A549 (cell line): ENCODE data around the gene C4orf50. TPM values are rescaled to one million over a fixed set of nuclear protein-coding genes. Genes with fewer than 3 reads are reported as not detected.

Experiments
- ATAC-seq, 2 experiments: fragments of 200-7000 bp in 1 of 2; fragments of >200 bp in 1 of 2; cut with Nextera tagmentation in 1 of 2; cut with Tn5 transposase in 1 of 2; 3 replicates each; pipeline versions ENCODE4 v1.8.0 to v1.9.1; 2018 to 2020; ENCODE audit warnings: mild to moderate bottlenecking in 1 of 2, moderate library complexity in 1 of 2
- CTCF ChIA-PET: fragments of 300-600 bp; sonication (Branson Sonifier 250); formaldehyde crosslinking; extraction: SDS; loops from one replicate; lab custom pipeline; 2021; ENCODE audit warnings: antibody characterized with exemption, inconsistent platforms; lab: Yijun Ruan, JAX
- POLR2A ChIA-PET: fragments of 350-600 bp; formaldehyde crosslinking; extraction: SDS; loops from one replicate; lab custom pipeline; 2021; ENCODE audit warnings: antibody characterized with exemption, inconsistent platforms; lab: Yijun Ruan, JAX
- DNase-seq, 2 experiments: peaks; one replicate each; pipeline versions ENCODE4 v3.0.0 to v3.0.0-alpha.2; 2011 to 2016; ENCODE audit warnings: low read depth in 1 of 2, low spot score in 1 of 2
- FAIRE-seq: peaks from 2 replicates; lab custom pipeline; 2011; peaks lifted over from hg19 to GRCh38; lab: Jason Lieb, UNC
- H3K27ac ChIP-seq, 2 experiments: fragments of >200 bp; sonication (Bioruptor Twin); formaldehyde crosslinking; 3 replicates each; pipeline ENCODE4 v1.5.1; 2016 to 2017
- H3K4me1 ChIP-seq: fragments of >200 bp; sonication (Bioruptor Twin); formaldehyde crosslinking; 3 replicates; pipeline ENCODE4 v1.6.1; 2016
- H3K4me2 ChIP-seq: fragments of >200 bp; sonication (Bioruptor Twin); formaldehyde crosslinking; 3 replicates; pipeline ENCODE4 v1.6.1; 2016
- H3K4me3 ChIP-seq: fragments of >200 bp; sonication (Bioruptor Twin); formaldehyde crosslinking; 3 replicates; pipeline ENCODE4 v1.5.1; 2016
- H3K9me3 ChIP-seq: fragments of >200 bp; sonication (Bioruptor Twin); formaldehyde crosslinking; 3 replicates; pipeline ENCODE4 v1.6.1; 2016
- CBX2 ChIP-seq: fragments of 200-600 bp; sonication (generic); IDR thresholded peaks from 2 replicates; pipeline ENCODE4 v1.6.1; 2016; ENCODE audit warnings: low read depth, mild to moderate bottlenecking, borderline replicate concordance
- CBX8 ChIP-seq: fragments of 200-600 bp; sonication (generic); IDR thresholded peaks from 2 replicates; pipeline ENCODE4 v1.6.1; 2016
- CEBPB ChIP-seq, 2 experiments: fragments of >200 bp in 1 of 2; sonication (Bioruptor Twin) in 1 of 2; formaldehyde crosslinking in 1 of 2; IDR thresholded peaks; 2 replicates each; pipeline ENCODE4 v1.6.1; 2012 to 2016
- EP300 ChIP-seq, 2 experiments: fragments of >200 bp; sonication (Bioruptor Twin); formaldehyde crosslinking; IDR thresholded peaks; 2 replicates in 1 of 2; 3 replicates in 1 of 2; pipeline ENCODE4 v1.6.1; 2016 to 2017
- FOSB ChIP-seq: fragments of 250-450 bp; sonication (Bioruptor Pico); IDR thresholded peaks from 2 replicates; pipeline ENCODE4 v1.5.0; 2020; ENCODE audit warnings: mild to moderate bottlenecking, moderate library complexity
- HEYL ChIP-seq: fragments of 250-450 bp; sonication (Bioruptor Pico); IDR thresholded peaks from 2 replicates; pipeline ENCODE4 v1.8.0; 2021; ENCODE audit warnings: mild to moderate bottlenecking, moderate library complexity
- HMGXB4 ChIP-seq: fragments of 250-450 bp; sonication (Bioruptor Pico); IDR thresholded peaks from 2 replicates; pipeline ENCODE4 v1.5.0; 2021; ENCODE audit warnings: mild to moderate bottlenecking, moderate library complexity, borderline replicate concordance
- HOXA7 ChIP-seq: fragments of 250-450 bp; sonication (Bioruptor Pico); IDR thresholded peaks from 2 replicates; pipeline ENCODE4 v1.5.0; 2020; ENCODE audit warnings: mild to moderate bottlenecking, moderate library complexity
- JUN ChIP-seq, 2 experiments: fragments of >200 bp; sonication (Bioruptor Twin); formaldehyde crosslinking; IDR thresholded peaks; 2 replicates in 1 of 2; 3 replicates in 1 of 2; pipeline ENCODE4 v1.6.1; 2016 to 2017
- JUNB ChIP-seq: fragments of >200 bp; sonication (Bioruptor Twin); formaldehyde crosslinking; IDR thresholded peaks from 2 replicates; pipeline ENCODE4 v1.6.1; 2016
- NPAS2 ChIP-seq: fragments of 250-450 bp; sonication (Bioruptor Pico); IDR thresholded peaks from 2 replicates; pipeline ENCODE4 v1.8.0; 2022; ENCODE audit warnings: mild to moderate bottlenecking, moderate library complexity, borderline replicate concordance
- NR3C1 ChIP-seq: fragments of >200 bp; sonication (Bioruptor Twin); formaldehyde crosslinking; IDR thresholded peaks from 3 replicates; pipeline ENCODE4 v1.6.1; 2017
- POLR2A ChIP-seq: IDR thresholded peaks from 2 replicates; pipeline ENCODE4 v1.6.1; 2012; ENCODE audit warnings: mild to moderate bottlenecking, low read length
- RAD21 ChIP-seq, 2 experiments: fragments of >200 bp in 1 of 2; sonication (Bioruptor Twin) in 1 of 2; formaldehyde crosslinking in 1 of 2; IDR thresholded peaks in 1 of 2; conservative IDR thresholded peaks in 1 of 2; 2 replicates in 1 of 2; 3 replicates in 1 of 2; pipeline ENCODE4 v1.6.1; 2012 to 2018; ENCODE audit warnings: inconsistent platforms in 1 of 2
- RCOR1 ChIP-seq: fragments of 150-350 bp; IDR thresholded peaks from 2 replicates; pipeline ENCODE4 v1.6.1; 2014; ENCODE audit warnings: antibody characterized with exemption, low read length, low read depth
- RNF2 ChIP-seq: fragments of 200-600 bp; sonication (generic); IDR thresholded peaks from 2 replicates; pipeline ENCODE4 v1.6.1; 2016; ENCODE audit warnings: low read depth, mild to moderate bottlenecking, antibody characterized with exemption, moderate library complexity, borderline replicate concordance
- TFCP2L1 ChIP-seq: fragments of 250-450 bp; sonication (Bioruptor Pico); IDR thresholded peaks from 2 replicates; pipeline ENCODE4 v1.5.0; 2021; ENCODE audit warnings: mild to moderate bottlenecking
- TP53 ChIP-seq: fragments of 250-450 bp; sonication (Bioruptor Pico); IDR thresholded peaks from 2 replicates; pipeline ENCODE4 v1.5.0; 2021; ENCODE audit warnings: mild to moderate bottlenecking, moderate library complexity
- ZSCAN20 ChIP-seq: fragments of 250-450 bp; sonication (Bioruptor Pico); IDR thresholded peaks from 2 replicates; pipeline ENCODE4 v1.8.0; 2022; ENCODE audit warnings: mild to moderate bottlenecking, moderate library complexity
- WGBS: methylation state at CpG from one replicate; pipeline ENCODE4 v1.1.6; 2017; ENCODE audit errors: missing lambda C conversion rate; 5-methylcytosine and 5-hydroxymethylcytosine counted together
- polyA plus RNA-seq, 4 experiments: library from polyadenylated mRNA; depleted of rRNA in 3 of 4; stranded (reverse); fragments of >200 nt; fragmentation: RNase III in 1 of 4; extraction: RNeasy Plus Mini Kit Qiagen cat#74134 plus additional on column Dnase treatment in 1 of 4; gene quantifications; 2 replicates in 3 of 4; 3 replicates in 1 of 4; pipeline ENCODE4 v1.2.3, GENCODE V29; 2011 to 2017
- TF ChIP-seq, protein P1 (sequence below): IDR thresholded peaks from 2 replicates; pipeline ENCODE4 v1.6.1; 2012; ENCODE audit warnings: low read depth, borderline replicate concordance
- TF ChIP-seq, protein P2 (sequence below): fragments of 250-450 bp; sonication (Bioruptor Pico); IDR thresholded peaks from 2 replicates; pipeline ENCODE4 v1.5.0; 2020; ENCODE audit warnings: low read depth, mild to moderate bottlenecking, moderate library complexity

The C4orf50 gene
- polyA plus RNA-seq, 2 of the 4 experiments (the other 2 are of a cell fraction): not detected

GRCh38 chr4:5940470-5941203 is 77.6 kb downstream of the C4orf50 start (continued):
- no peak for TF ChIP-seq POLR2A

GRCh38 chr4:5933996-5934831 is 84.0 kb downstream of the C4orf50 start:
- Histone ChIP-seq H3K4me3 (no peak overlapping the region), H3K9me3 (no peaks in the 10 kb centered on the region), H3K4me2 (no peak overlapping the region), H3K27ac (no peak overlapping the region), H3K4me1 (no peaks in the 10 kb centered on the region)
- ChIA-PET POLR2A (interaction anchor here (0.6 kb wide), 1 partner anchor 47 kb away, joined by 5 read pairs; no protein-coding TSS in a partner anchor), CTCF (no interaction called here)
- ATAC-seq: no peak
- no peak for DNase-seq
- TF ChIP-seq RAD21 (conservative IDR thresholded peaks at IDR 0.05 in 1 of 2, IDR thresholded peaks at IDR 0.05 in 1 of 2): no peak
- no peak for TF ChIP-seq HMGXB4 (CRISPR knock-in tag)
- TF ChIP-seq CBX2: no peak
- TF ChIP-seq EP300 (IDR thresholded peaks at IDR 0.05): no peak
- TF ChIP-seq RNF2: no peak
- TF ChIP-seq TP53 (CRISPR knock-in tag): no peak
- TF ChIP-seq JUN (IDR thresholded peaks at IDR 0.05): no peak
- TF ChIP-seq NR3C1: no peak
- no peak for TF ChIP-seq TFCP2L1 (CRISPR knock-in tag)
- TF ChIP-seq CEBPB (IDR thresholded peaks at IDR 0.05): no peak
- TF ChIP-seq, protein P1, sequence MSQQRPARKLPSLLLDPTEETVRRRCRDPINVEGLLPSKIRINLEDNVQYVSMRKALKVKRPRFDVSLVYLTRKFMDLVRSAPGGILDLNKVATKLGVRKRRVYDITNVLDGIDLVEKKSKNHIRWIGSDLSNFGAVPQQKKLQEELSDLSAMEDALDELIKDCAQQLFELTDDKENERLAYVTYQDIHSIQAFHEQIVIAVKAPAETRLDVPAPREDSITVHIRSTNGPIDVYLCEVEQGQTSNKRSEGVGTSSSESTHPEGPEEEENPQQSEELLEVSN: no peak
- TF ChIP-seq HOXA7 (CRISPR knock-in tag): no peak
- TF ChIP-seq JUNB: no peak
- no peak for FAIRE-seq
- 33% methylated on average over 16 of the region's 16 CpGs for whole genome bisulfite sequencing

- ChIA-PET CTCF (interaction anchor here (1.0 to 1.6 kb wide), 2 partner anchors 65 to 129 kb away, joined by 3 to 6 read pairs; no protein-coding TSS in a partner anchor), POLR2A (no interaction called here)
Measured at GRCh38 chr4:5933116-5933515, 85.1 kb downstream of the C4orf50 start.

More at GRCh38 chr4:5933116-5933515, 85.1 kb downstream of the C4orf50 start:
- no peak for FAIRE-seq
- 3% methylated on average over 4 of the region's 4 CpGs for WGBS
- H3K4me3 ChIP-seq: no peak overlapping the region
- DNase-seq: no peak
- H3K9me3 ChIP-seq: no peaks in the 10 kb centered on the region
- 0 out of 6 replicates have a peak, but pooled peaks of 1 of the 2 experiments have one; percentile 30 for ATAC-seq
- TF ChIP-seq TFCP2L1 (CRISPR knock-in tag) (no peak), RCOR1 (no peak), CBX2 (no peak), NPAS2 (CRISPR knock-in tag) (no peak), HEYL (CRISPR knock-in tag) (no peak), CBX8 (no peak), ZSCAN20 (no peak), FOSB (CRISPR knock-in tag) (no peak), TP53 (CRISPR knock-in tag) (no peak)
- TF ChIP-seq, protein P2, sequence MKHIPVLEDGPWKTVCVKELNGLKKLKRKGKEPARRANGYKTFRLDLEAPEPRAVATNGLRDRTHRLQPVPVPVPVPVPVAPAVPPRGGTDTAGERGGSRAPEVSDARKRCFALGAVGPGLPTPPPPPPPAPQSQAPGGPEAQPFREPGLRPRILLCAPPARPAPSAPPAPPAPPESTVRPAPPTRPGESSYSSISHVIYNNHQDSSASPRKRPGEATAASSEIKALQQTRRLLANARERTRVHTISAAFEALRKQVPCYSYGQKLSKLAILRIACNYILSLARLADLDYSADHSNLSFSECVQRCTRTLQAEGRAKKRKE (CRISPR knock-in tag): no peak
- TF ChIP-seq, all 56 proteins: peak for 0
- no peak overlapping the region for H3K4me2 ChIP-seq
- H3K27ac ChIP-seq: no peak overlapping the region
- H3K4me1 ChIP-seq: no peaks in the 10 kb centered on the region
